ENCODE results near the gene ABCA12. TPM values are rescaled to one million over a fixed set of nuclear protein-coding genes. Genes with fewer than 3 reads are reported as not detected.

The ABCA12 gene
- total RNA-seq, 3 donors from 2014 or later, result 3.6 to 4.0 TPM; not detected in 1

GRCh38 chr2:215036314-215036713 lies 102.1 kb downstream of the ABCA12 start:
- H3K27me3 ChIP-seq, result no peaks in the 10 kb centered on the region
- no peak overlapping the region for H3K27ac ChIP-seq
- no peaks in the 10 kb centered on the region for H3K9me3 ChIP-seq
- H3K4me1 ChIP-seq, result no peaks in the 10 kb centered on the region
- no peak for DNase-seq (ENCODE audit: low spot score in 2 of 2)
- H3K4me3 ChIP-seq, result no peak overlapping the region
- TF ChIP-seq CTCF (IDR thresholded peaks at IDR 0.05) (no peak), POLR2A (IDR thresholded peaks at IDR 0.05) (no peak), POLR2AphosphoS5 (IDR thresholded peaks at IDR 0.05) (no peak)
- intact Hi-C loops (cut with DNase I; ENCODE audit: low total_unique reads), result no loop called here
- H3K36me3 ChIP-seq, result no peaks in the 10 kb centered on the region

DNA sequence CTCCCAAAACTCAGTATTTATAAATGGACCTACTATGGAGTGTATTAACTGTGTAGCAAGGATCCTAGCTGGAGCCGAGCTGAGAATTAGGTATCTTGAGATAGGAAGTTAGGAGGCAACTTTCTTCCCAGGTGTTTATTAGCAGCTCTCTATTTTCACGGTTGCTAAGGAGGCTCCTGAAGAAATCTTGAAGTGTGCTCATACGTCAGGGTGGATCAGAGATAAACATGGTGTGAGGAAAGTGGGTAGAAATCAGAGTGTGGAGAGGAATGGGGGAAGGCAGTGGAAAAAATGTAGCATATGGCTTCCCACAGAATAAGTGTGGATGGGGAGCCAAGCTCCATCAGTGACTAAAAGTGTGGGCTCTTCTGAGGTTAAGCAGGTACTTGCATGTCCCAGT lies 104.3 kb downstream of the ABCA12 start:
- no peak for TF ChIP-seq POLR2A (IDR thresholded peaks at IDR 0.05)
- TF ChIP-seq CTCF (IDR thresholded peaks at IDR 0.05), result no peak
- TF ChIP-seq POLR2AphosphoS5 (IDR thresholded peaks at IDR 0.05), result no peak
- DNase-seq (ENCODE audit: low spot score in 2 of 2), result no peak
- H3K36me3 ChIP-seq, result no peaks in the 10 kb centered on the region
- H3K4me1 ChIP-seq, result no peaks in the 10 kb centered on the region
- H3K27ac ChIP-seq, result no peak overlapping the region
- H3K9me3 ChIP-seq, result no peaks in the 10 kb centered on the region
- intact Hi-C loops (cut with DNase I; ENCODE audit: low total_unique reads), result no loop called here
- H3K27me3 ChIP-seq, result no peaks in the 10 kb centered on the region
- no peak overlapping the region for H3K4me3 ChIP-seq

- Histone ChIP-seq H3K27me3 (no peaks in the 10 kb centered on the region), H3K4me3 (no peak overlapping the region), H3K27ac (no peak overlapping the region), H3K9me3 (no peaks in the 10 kb centered on the region), H3K4me1 (no peaks in the 10 kb centered on the region), H3K36me3 (no peaks in the 10 kb centered on the region)
- intact Hi-C loops (cut with DNase I; ENCODE audit: low total_unique reads), result no loop called here
- TF ChIP-seq CTCF (IDR thresholded peaks at IDR 0.05), result no peak
- TF ChIP-seq POLR2A (IDR thresholded peaks at IDR 0.05), result no peak
- TF ChIP-seq POLR2AphosphoS5 (IDR thresholded peaks at IDR 0.05), result no peak
- no peak for DNase-seq (ENCODE audit: low spot score in 2 of 2)
Observed at GRCh38 chr2:215032153-215032552, 106.3 kb downstream of the ABCA12 start.

GRCh38 chr2:215031321-215031720 lies 107.1 kb downstream of the ABCA12 start:
- Histone ChIP-seq H3K27me3 (no peaks in the 10 kb centered on the region), H3K9me3 (no peaks in the 10 kb centered on the region), H3K4me3 (no peak overlapping the region), H3K4me1 (no peaks in the 10 kb centered on the region), H3K27ac (no peak overlapping the region), H3K36me3 (no peaks in the 10 kb centered on the region)
- no peak for TF ChIP-seq CTCF (IDR thresholded peaks at IDR 0.05)
- TF ChIP-seq POLR2AphosphoS5 (IDR thresholded peaks at IDR 0.05), result no peak
- TF ChIP-seq POLR2A (IDR thresholded peaks at IDR 0.05), result no peak
- no peak for DNase-seq (ENCODE audit: low spot score in 2 of 2)
- intact Hi-C loops (cut with DNase I; ENCODE audit: low total_unique reads), result no loop called here

GRCh38 chr2:215029936-215030335 lies 108.5 kb downstream of the ABCA12 start:
- no peaks in the 10 kb centered on the region for H3K9me3 ChIP-seq
- H3K36me3 ChIP-seq, result no peaks in the 10 kb centered on the region
- no peak overlapping the region for H3K4me3 ChIP-seq
- TF ChIP-seq CTCF (IDR thresholded peaks at IDR 0.05) (no peak), POLR2AphosphoS5 (IDR thresholded peaks at IDR 0.05) (no peak), POLR2A (IDR thresholded peaks at IDR 0.05) (no peak)
- no peak overlapping the region for H3K27ac ChIP-seq
- intact Hi-C loops (cut with DNase I; ENCODE audit: low total_unique reads), result no loop called here
- DNase-seq (ENCODE audit: low spot score in 2 of 2), result no peak
- H3K27me3 ChIP-seq, result no peaks in the 10 kb centered on the region
- no peaks in the 10 kb centered on the region for H3K4me1 ChIP-seq
